ENCODE data around the gene LRRC74A. TPM values are rescaled to one million over a fixed set of nuclear protein-coding genes. Genes with fewer than 3 reads are reported as not detected.
"Not testable (repeated sequence)": the region's sequence is repeated elsewhere in the genome, so short reads cannot be mapped to it uniquely, and the experiment has no call there.

Gene LRRC74A
- total RNA-seq, 1 experiment from 2014 or later: not detected

GRCh38 chr14:76887191-76887590 lies 61.0 kb downstream of the LRRC74A start:
- CTCF ChIA-PET: no interaction called here
- DNase-seq: no peak
- no peaks in the 10 kb centered on the region for H3K36me3 Mint-ChIP-seq (ENCODE audit: insufficient read depth, unreplicated experiment)
- H3K27ac Mint-ChIP-seq (ENCODE audit: unreplicated experiment): no peak overlapping the region
- intact Hi-C loops (cut with micrococcal nuclease; ENCODE audit: unreplicated experiment): no loop called here
- no peak for TF ChIP-seq CTCF (IDR thresholded peaks at IDR 0.05; ENCODE audit: unreplicated experiment)
- BruUV-seq (replicated peaks): no TSS peak
- no peak overlapping the region for H3K4me3 Mint-ChIP-seq (ENCODE audit: low read depth, unreplicated experiment)
- peaks cover 47% of the 10 kb centered on the region for H3K27me3 Mint-ChIP-seq (ENCODE audit: unreplicated experiment)
- no peaks in the 10 kb centered on the region for H3K9me3 Mint-ChIP-seq (ENCODE audit: low read depth, unreplicated experiment)
- H3K4me1 Mint-ChIP-seq (ENCODE audit: low read depth, unreplicated experiment): no peaks in the 10 kb centered on the region

- DNase-seq: no peak
- Mint-ChIP-seq H3K4me3 (ENCODE audit: low read depth, unreplicated experiment) (no peak overlapping the region), H3K36me3 (ENCODE audit: insufficient read depth, unreplicated experiment) (no peaks in the 10 kb centered on the region), H3K4me1 (ENCODE audit: low read depth, unreplicated experiment) (no peaks in the 10 kb centered on the region), H3K9me3 (ENCODE audit: low read depth, unreplicated experiment) (peaks cover 3% of the 10 kb centered on the region), H3K27ac (ENCODE audit: unreplicated experiment) (no peak overlapping the region), H3K27me3 (ENCODE audit: unreplicated experiment) (peaks cover 37% of the 10 kb centered on the region)
- intact Hi-C loops (cut with micrococcal nuclease; ENCODE audit: unreplicated experiment): no loop called here
- TF ChIP-seq CTCF (IDR thresholded peaks at IDR 0.05; ENCODE audit: unreplicated experiment): no peak
- no TSS peak for BruUV-seq (replicated peaks)
- CTCF ChIA-PET: interaction anchor here (0.6 kb wide), 1 partner anchor 199 kb away, joined by 4 read pairs; no protein-coding TSS in a partner anchor
Measured at GRCh38 chr14:76891391-76891790, 65.2 kb downstream of the LRRC74A start.

GRCh38 chr14:76894308-76894707 lies 68.1 kb downstream of the LRRC74A start:
- H3K27me3 Mint-ChIP-seq (ENCODE audit: unreplicated experiment): peaks cover 7% of the 10 kb centered on the region
- peaks cover 3% of the 10 kb centered on the region for H3K9me3 Mint-ChIP-seq (ENCODE audit: low read depth, unreplicated experiment)
- CTCF ChIA-PET: no interaction called here
- H3K4me1 Mint-ChIP-seq (ENCODE audit: low read depth, unreplicated experiment): no peaks in the 10 kb centered on the region
- no peak for TF ChIP-seq CTCF (IDR thresholded peaks at IDR 0.05; ENCODE audit: unreplicated experiment)
- BruUV-seq (replicated peaks): no TSS peak
- no peaks in the 10 kb centered on the region for H3K36me3 Mint-ChIP-seq (ENCODE audit: insufficient read depth, unreplicated experiment)
- no peak for DNase-seq
- no peak overlapping the region for H3K4me3 Mint-ChIP-seq (ENCODE audit: low read depth, unreplicated experiment)
- H3K27ac Mint-ChIP-seq (ENCODE audit: unreplicated experiment): no peak overlapping the region
- intact Hi-C loops (cut with micrococcal nuclease; ENCODE audit: unreplicated experiment): no loop called here

- H3K27me3 Mint-ChIP-seq (ENCODE audit: unreplicated experiment); intact Hi-C loops (cut with micrococcal nuclease; ENCODE audit: unreplicated experiment); H3K4me1 Mint-ChIP-seq (ENCODE audit: low read depth, unreplicated experiment); H3K36me3 Mint-ChIP-seq (ENCODE audit: insufficient read depth, unreplicated experiment); H3K27ac Mint-ChIP-seq (ENCODE audit: unreplicated experiment); H3K9me3 Mint-ChIP-seq (ENCODE audit: low read depth, unreplicated experiment); H3K4me3 Mint-ChIP-seq (ENCODE audit: low read depth, unreplicated experiment); BruUV-seq (replicated peaks); DNase-seq; CTCF ChIA-PET: not testable (repeated sequence)
Measured at GRCh38 chr14:76898006-76898405, 71.8 kb downstream of the LRRC74A start.

GRCh38 chr14:76900682-76901081 lies 74.5 kb downstream of the LRRC74A start:
- TF ChIP-seq CTCF (IDR thresholded peaks at IDR 0.05; ENCODE audit: unreplicated experiment): no peak
- DNase-seq: no peak
- Mint-ChIP-seq H3K27me3 (ENCODE audit: unreplicated experiment) (no peaks in the 10 kb centered on the region), H3K4me1 (ENCODE audit: low read depth, unreplicated experiment) (no peaks in the 10 kb centered on the region), H3K4me3 (ENCODE audit: low read depth, unreplicated experiment) (no peak overlapping the region), H3K9me3 (ENCODE audit: low read depth, unreplicated experiment) (no peaks in the 10 kb centered on the region), H3K27ac (ENCODE audit: unreplicated experiment) (no peak overlapping the region), H3K36me3 (ENCODE audit: insufficient read depth, unreplicated experiment) (no peaks in the 10 kb centered on the region)
- intact Hi-C loops (cut with micrococcal nuclease; ENCODE audit: unreplicated experiment): no loop called here
- BruUV-seq (replicated peaks): no TSS peak
- CTCF ChIA-PET: no interaction called here

Measured in Calu3 (cell line).